Activated naive CD8-positive, alpha-beta T cell treated with anti-CD3 and anti-CD28 coated beads, Interleukin-2, amount 10 ng/mL, durations not matched to agents 7 days and 5 days (primary cell): ENCODE results near the gene GNAO1. TPM values are rescaled to one million over a fixed set of nuclear protein-coding genes. Genes with fewer than 3 reads are reported as not detected.

ENCODE experiments used
- ATAC-seq: fragments of 150-1000 bp; cut with Tn5 transposase; one replicate; pipeline ENCODE4 v1.10.0; 2021; ENCODE audit warnings: low read depth, moderate library complexity
- POLR2A ChIA-PET: fragments of 350-600 bp; sonication (Branson Sonifier 250); formaldehyde crosslinking; loops from one replicate; lab custom pipeline; 2021; ENCODE audit warnings: antibody characterized with exemption; lab: Charles Lee
- DNase-seq: peaks from one replicate; pipeline ENCODE4 v3.0.0; 2021
- H3K27ac Mint-ChIP-seq: one replicate; pipeline ENCODE4 v1.8.0; 2022; ENCODE audit warnings: mild to moderate bottlenecking, mixed read lengths
- H3K27me3 Mint-ChIP-seq: one replicate; pipeline ENCODE4 v1.8.0; 2022; ENCODE audit warnings: mild to moderate bottlenecking, moderate library complexity, mixed read lengths
- H3K36me3 Mint-ChIP-seq: one replicate; pipeline ENCODE4 v1.8.0; 2021; ENCODE audit warnings: mild to moderate bottlenecking, mixed read lengths
- H3K4me1 Mint-ChIP-seq: one replicate; pipeline ENCODE4 v1.8.0; 2021; ENCODE audit warnings: mixed read lengths
- H3K4me3 Mint-ChIP-seq: one replicate; pipeline ENCODE4 v1.8.0; 2022; ENCODE audit warnings: mild to moderate bottlenecking, moderate library complexity, mixed read lengths
- H3K9me3 Mint-ChIP-seq: one replicate; pipeline ENCODE4 v1.8.0; 2021; ENCODE audit warnings: mixed read lengths
- total RNA-seq, 2 experiments: library from RNA; stranded (reverse); gene quantifications; one replicate each; pipeline ENCODE4 v1.2.3, GENCODE V29; 2021

GNAO1 gene
- total RNA-seq, 2 experiments from 2014 or later: 5.7 to 6.7 TPM

- H3K4me1 Mint-ChIP-seq: peaks cover 1% of the 10 kb centered on the region
- no peaks in the 10 kb centered on the region for H3K9me3 Mint-ChIP-seq
- POLR2A ChIA-PET: no interaction called here
- no peak for DNase-seq
- no peak overlapping the region for H3K27ac Mint-ChIP-seq
- H3K36me3 Mint-ChIP-seq: no peaks in the 10 kb centered on the region
- H3K4me3 Mint-ChIP-seq: no peak overlapping the region
- no peaks in the 10 kb centered on the region for H3K27me3 Mint-ChIP-seq
- no peak for ATAC-seq
Observed at GRCh38 chr16:56347670-56348069, 156.4 kb downstream of the GNAO1 start.

GRCh38 chr16:56348168-56349085 lies 157.1 kb downstream of the GNAO1 start:
- H3K27me3 Mint-ChIP-seq: no peaks in the 10 kb centered on the region

DNA sequence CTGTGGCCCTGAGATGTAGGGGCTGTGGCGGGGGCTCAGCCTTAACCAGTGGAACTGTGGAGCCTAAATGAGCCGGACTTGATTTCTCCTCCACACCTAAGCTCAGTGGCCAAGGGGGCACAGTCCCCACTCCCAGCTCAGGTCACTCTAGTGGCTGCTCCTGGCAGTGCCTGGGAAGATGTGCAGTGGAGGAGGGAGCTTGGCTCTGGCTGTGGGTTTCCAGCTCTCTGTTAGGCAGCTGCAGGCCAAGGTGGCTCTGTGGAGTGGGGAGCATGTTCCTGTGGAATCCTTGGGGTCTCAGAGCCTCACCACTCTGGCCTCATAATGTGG lies 157.8 kb downstream of the GNAO1 start:
- H3K9me3 Mint-ChIP-seq: no peaks in the 10 kb centered on the region
- POLR2A ChIA-PET: no interaction called here
- DNase-seq (no peak), ATAC-seq (no peak)
- H3K4me3 Mint-ChIP-seq: no peak overlapping the region
- no peaks in the 10 kb centered on the region for H3K27me3 Mint-ChIP-seq
- no peaks in the 10 kb centered on the region for H3K36me3 Mint-ChIP-seq
- H3K4me1 Mint-ChIP-seq: peaks cover 1% of the 10 kb centered on the region
- H3K27ac Mint-ChIP-seq: no peak overlapping the region

More at GRCh38 chr16:56348168-56349085, 157.1 kb downstream of the GNAO1 start:
- no peak overlapping the region for H3K27ac Mint-ChIP-seq
- no peaks in the 10 kb centered on the region for H3K36me3 Mint-ChIP-seq
- no peaks in the 10 kb centered on the region for H3K9me3 Mint-ChIP-seq
- POLR2A ChIA-PET: no interaction called here
- peaks cover 1% of the 10 kb centered on the region for H3K4me1 Mint-ChIP-seq
- ATAC-seq (no peak), DNase-seq (no peak)
- no peak overlapping the region for H3K4me3 Mint-ChIP-seq

GRCh38 chr16:56349711-56350161 lies 158.4 kb downstream of the GNAO1 start:
- no peaks in the 10 kb centered on the region for H3K36me3 Mint-ChIP-seq
- no peak overlapping the region for H3K4me3 Mint-ChIP-seq
- H3K27me3 Mint-ChIP-seq: no peaks in the 10 kb centered on the region
- no peaks in the 10 kb centered on the region for H3K9me3 Mint-ChIP-seq
- no peak for ATAC-seq
- H3K27ac Mint-ChIP-seq: no peak overlapping the region
- H3K4me1 Mint-ChIP-seq: peaks cover 3% of the 10 kb centered on the region
- DNase-seq: no peak
- POLR2A ChIA-PET: no interaction called here

DNA sequence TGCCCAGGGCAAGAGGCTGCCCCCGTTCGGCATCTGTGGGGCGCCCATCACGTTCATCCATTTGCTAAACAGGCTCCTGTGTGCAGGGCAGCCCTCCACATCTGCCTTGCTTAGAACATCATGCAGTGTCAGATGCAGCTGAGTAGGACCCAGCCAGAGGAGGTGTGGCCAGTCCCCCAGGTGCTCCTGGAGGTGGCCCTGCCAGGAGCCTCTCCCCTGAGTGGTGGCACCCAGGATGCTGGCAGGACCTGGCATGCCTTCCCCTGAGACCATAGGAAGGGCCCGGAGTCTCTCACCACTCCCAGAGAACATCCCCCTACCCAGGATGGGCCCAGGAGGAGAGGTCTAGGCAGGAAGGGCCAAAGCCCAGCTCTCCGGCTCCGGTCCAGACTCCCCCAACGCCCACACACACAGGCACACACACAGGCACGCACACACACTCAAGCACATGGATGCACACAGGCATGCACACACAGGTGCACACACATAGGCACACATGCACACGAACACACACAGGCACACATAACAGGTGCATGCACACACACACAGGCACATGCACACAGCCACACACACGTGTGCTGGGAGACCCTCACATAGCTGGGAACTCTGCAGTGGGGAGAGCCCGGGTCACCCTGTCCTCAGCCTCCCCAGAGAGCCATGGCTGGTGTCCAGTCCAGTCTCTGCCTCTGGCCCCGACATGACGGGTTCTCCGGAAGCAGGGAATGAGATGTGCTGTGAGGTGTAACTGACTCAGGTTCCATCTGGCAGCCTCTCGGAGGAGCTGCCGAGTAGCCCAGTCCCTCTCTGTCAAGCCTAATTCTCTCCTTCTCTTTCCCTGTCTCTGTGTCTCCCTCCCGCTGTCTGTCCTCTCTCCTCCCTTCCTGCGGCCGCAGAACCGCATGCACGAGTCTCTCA lies 159.5 kb downstream of the GNAO1 start:
- DNase-seq: no peak
- POLR2A ChIA-PET: no interaction called here
- no peaks in the 10 kb centered on the region for H3K27me3 Mint-ChIP-seq
- peak overlapping the region; percentile 47 for H3K27ac Mint-ChIP-seq
- H3K36me3 Mint-ChIP-seq: no peaks in the 10 kb centered on the region
- no peaks in the 10 kb centered on the region for H3K9me3 Mint-ChIP-seq
- peaks cover 5% of the 10 kb centered on the region for H3K4me1 Mint-ChIP-seq
- ATAC-seq: no peak
- H3K4me3 Mint-ChIP-seq: no peak overlapping the region

DNA sequence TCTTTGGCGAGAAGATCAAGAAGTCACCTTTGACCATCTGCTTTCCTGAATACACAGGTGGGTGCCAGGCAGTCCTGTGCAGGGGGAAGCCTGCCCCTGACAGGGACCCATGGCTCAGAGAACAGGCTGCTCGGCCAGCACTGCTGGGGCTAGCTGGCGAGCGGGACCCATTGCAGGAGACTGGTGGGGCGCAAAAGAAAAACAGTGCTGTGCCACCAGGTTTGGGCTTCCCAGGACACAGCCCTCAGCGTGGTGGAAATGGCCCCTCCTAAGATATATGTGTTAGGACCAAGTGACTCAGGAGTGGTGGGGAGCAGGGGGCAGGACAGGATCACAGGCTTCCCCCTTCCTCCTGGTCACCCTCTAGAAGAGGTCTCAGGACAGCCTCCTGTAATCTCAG lies 160.2 kb downstream of the GNAO1 start:
- H3K4me1 Mint-ChIP-seq: peaks cover 9% of the 10 kb centered on the region
- H3K27ac Mint-ChIP-seq: peak overlapping the region; percentile 47
- ATAC-seq (no peak), DNase-seq (peak; percentile 20)
- no peaks in the 10 kb centered on the region for H3K36me3 Mint-ChIP-seq
- POLR2A ChIA-PET: no interaction called here
- H3K9me3 Mint-ChIP-seq: no peaks in the 10 kb centered on the region
- no peak overlapping the region for H3K4me3 Mint-ChIP-seq
- no peaks in the 10 kb centered on the region for H3K27me3 Mint-ChIP-seq

DNA sequence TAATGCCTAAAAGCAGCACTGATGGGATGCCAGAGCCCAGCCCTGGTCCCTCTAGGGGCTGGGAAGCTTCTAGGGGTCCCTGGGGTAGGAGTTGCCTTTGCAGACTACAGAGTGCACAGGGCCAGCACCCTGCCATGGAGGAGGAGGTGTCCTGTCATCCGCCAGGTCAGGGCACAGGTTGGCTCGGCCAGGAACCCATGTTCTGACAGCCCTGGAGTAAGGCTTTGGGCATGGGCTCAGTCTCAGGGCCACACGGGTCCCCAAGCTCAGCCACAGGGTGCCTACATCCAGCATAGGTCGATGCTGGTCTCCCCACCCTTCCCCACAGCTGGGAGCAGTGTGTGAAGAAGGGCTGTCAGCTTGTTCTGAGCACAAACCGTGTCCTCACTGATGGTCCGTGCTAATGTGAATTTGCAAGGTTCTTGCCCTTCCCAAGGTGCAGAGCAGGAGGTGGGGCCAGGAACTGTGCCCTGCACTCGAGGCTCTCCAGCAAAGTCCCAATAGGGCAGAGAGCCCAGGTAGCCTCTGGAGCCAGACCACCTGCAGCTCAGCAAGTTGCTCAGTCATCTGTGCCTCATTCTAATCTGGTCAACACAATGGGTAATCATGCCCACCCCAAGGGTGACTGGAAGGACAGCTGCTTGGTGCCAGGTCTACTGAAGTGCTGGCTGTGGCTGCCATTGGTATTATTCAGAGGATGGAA lies 161.2 kb downstream of the GNAO1 start:
- ATAC-seq: no peak
- Mint-ChIP-seq H3K27me3 (no peaks in the 10 kb centered on the region), H3K9me3 (no peaks in the 10 kb centered on the region), H3K4me3 (no peak overlapping the region), H3K27ac (no peak overlapping the region), H3K36me3 (no peaks in the 10 kb centered on the region), H3K4me1 (peaks cover 15% of the 10 kb centered on the region)
- POLR2A ChIA-PET: no interaction called here
- DNase-seq: peak; percentile 18

DNA sequence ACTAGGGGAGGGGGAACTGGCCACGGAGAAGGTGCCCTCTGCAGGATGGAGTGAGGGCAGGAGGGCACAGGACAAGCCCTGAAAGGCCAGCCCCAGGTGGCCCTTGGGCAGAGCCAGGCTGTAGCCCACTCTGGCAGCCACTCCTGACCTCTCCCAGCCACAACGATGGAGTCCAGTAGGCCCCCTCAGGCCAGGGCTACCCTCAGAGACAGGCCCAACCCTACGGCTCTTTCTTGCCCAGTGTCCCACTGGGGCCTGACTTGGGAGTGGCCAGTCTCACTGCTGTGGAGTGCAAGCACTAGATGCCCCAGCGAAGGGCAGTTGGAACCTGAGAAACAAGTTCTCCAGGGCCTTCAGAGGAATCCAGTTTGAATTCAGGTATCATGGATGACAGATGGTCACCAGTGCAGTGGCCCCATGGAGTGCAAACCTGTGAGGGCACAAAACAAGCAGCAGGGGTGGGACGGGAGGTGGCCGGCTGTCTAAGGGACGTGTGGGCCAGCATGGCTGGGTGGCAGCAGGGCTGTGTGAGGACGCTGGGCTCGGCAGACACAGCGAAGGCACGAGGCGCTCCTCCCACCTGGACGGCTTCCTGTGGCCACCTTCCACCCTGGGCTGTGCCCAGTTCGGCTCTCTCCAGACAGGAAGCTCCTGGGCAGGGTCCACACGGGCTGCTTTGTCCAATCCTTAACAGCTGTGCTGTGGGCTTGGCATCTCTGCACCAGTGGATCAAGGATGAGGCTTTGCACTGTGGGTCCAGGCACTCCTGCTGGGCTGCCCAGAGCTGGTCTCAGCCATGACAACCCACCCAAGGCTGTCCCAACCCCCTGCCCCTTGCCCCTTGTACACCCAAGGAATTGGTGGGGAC lies 162.0 kb downstream of the GNAO1 start:
- no peak for ATAC-seq
- Mint-ChIP-seq H3K9me3 (no peaks in the 10 kb centered on the region), H3K4me3 (no peak overlapping the region), H3K36me3 (no peaks in the 10 kb centered on the region), H3K4me1 (peaks cover 19% of the 10 kb centered on the region), H3K27me3 (no peaks in the 10 kb centered on the region), H3K27ac (no peak overlapping the region)
- peak; percentile 23 for DNase-seq
- POLR2A ChIA-PET: no interaction called here

DNA sequence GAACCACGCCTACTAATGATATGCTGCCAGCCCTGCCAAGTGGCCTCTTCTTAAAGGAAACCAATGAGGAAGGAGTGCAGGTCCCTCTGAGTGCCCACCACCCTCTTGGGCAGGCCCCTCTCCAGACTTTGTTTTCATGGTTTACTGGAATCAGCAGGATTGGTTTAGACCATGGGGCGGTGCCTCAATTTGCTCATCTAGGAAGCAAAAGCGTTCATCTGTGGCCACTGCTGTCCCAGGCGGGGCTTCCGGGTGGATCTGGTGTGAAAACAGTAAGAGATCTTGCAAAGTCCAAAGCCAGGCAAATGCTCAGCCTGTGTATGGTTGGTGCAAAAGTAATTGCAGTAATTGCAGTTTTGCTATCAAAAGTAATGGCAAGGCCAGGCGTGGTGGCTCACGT lies 162.7 kb downstream of the GNAO1 start:
- Mint-ChIP-seq H3K4me1 (peaks cover 23% of the 10 kb centered on the region), H3K9me3 (no peaks in the 10 kb centered on the region), H3K27me3 (no peaks in the 10 kb centered on the region), H3K4me3 (no peak overlapping the region), H3K36me3 (no peaks in the 10 kb centered on the region), H3K27ac (no peak overlapping the region)
- no peak for DNase-seq
- no peak for ATAC-seq
- POLR2A ChIA-PET: no interaction called here

GRCh38 chr16:56354746-56355145 lies 163.5 kb downstream of the GNAO1 start:
- no peak overlapping the region for H3K4me3 Mint-ChIP-seq
- H3K27ac Mint-ChIP-seq: no peak overlapping the region
- H3K4me1 Mint-ChIP-seq: peaks cover 27% of the 10 kb centered on the region
- H3K27me3 Mint-ChIP-seq: no peaks in the 10 kb centered on the region
- no peaks in the 10 kb centered on the region for H3K36me3 Mint-ChIP-seq
- no peak for ATAC-seq
- DNase-seq: peak; percentile 9
- no peaks in the 10 kb centered on the region for H3K9me3 Mint-ChIP-seq
- POLR2A ChIA-PET: no interaction called here

GRCh38 chr16:56355221-56355620 lies 163.9 kb downstream of the GNAO1 start:
- POLR2A ChIA-PET: no interaction called here
- peak; percentile 10 for DNase-seq

GRCh38 chr16:56355786-56356275 lies 164.5 kb downstream of the GNAO1 start:
- no peaks in the 10 kb centered on the region for H3K27me3 Mint-ChIP-seq
- peak overlapping the region; percentile 84 for H3K4me3 Mint-ChIP-seq
- DNase-seq: peak; percentile 21
- no peaks in the 10 kb centered on the region for H3K9me3 Mint-ChIP-seq
- POLR2A ChIA-PET: interaction anchor here (0.6 kb wide), 1 partner anchor 320 kb away, joined by 3 read pairs; no protein-coding TSS in a partner anchor
- no peak for ATAC-seq
- H3K36me3 Mint-ChIP-seq: no peaks in the 10 kb centered on the region
- H3K4me1 Mint-ChIP-seq: peaks cover 30% of the 10 kb centered on the region
- peak overlapping the region; percentile 93 for H3K27ac Mint-ChIP-seq

More at GRCh38 chr16:56355221-56355620, 163.9 kb downstream of the GNAO1 start:
- H3K9me3 Mint-ChIP-seq: no peaks in the 10 kb centered on the region
- peaks cover 30% of the 10 kb centered on the region for H3K4me1 Mint-ChIP-seq
- ATAC-seq: no peak
- no peaks in the 10 kb centered on the region for H3K36me3 Mint-ChIP-seq
- peak overlapping the region; percentile 27 for H3K27ac Mint-ChIP-seq
- no peaks in the 10 kb centered on the region for H3K27me3 Mint-ChIP-seq
- H3K4me3 Mint-ChIP-seq: peak overlapping the region; percentile 23
